HG03439 (cell line): ENCODE results near the gene APBA2.
"Not testable (repeated sequence)": the region's sequence is repeated elsewhere in the genome, so short reads cannot be mapped to it uniquely, and the experiment has no call there.

Source experiments
- ATAC-seq: cut with Tn5 transposase; IDR thresholded peaks from one replicate; pipeline ENCODE4 v1.9.1; 2021; ENCODE audit warnings: mild to moderate bottlenecking, moderate library complexity; ENCODE audit not compliant: unreplicated experiment

Gene APBA2

DNA sequence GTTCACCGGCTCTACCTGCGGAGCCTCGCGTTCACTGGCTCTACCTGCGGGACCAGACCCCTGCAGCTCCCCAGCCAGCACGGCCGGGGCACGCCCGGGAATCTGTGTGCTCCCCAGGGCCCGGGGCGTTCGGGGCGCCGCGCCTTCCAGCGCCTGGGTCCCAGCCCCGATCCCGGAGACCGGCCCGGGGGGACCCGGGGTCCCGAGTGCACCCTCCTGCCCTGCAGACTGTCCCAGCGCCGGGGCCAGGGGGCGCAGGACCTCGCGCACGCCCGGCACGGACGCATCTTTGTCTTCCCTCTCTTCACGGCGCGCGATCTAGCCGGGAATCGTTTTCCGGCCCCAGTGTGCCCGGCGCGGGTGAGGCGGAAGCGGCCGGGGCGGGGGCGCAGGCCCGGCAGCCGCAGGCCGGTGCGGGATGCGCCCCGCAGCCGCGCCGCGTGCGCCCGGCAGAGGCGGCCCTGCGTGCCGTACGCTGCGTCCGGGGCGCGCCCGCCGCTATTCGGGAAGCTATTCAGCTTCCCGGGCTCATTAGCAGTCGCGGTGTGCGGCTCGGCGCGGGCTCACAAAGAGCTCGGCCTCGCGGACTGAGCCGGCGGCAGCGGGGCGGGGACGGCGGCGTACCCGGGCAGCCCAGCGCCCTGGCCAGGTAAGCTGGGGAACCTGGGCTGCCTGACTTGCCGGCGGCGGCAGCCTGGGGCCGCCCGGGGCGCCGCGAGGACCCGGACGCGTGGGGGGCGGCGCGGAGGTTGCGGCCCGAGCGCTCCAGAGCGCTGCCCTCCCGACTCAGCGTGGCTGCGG is at the start of gene APBA2:
Gene APBA2 (plus strand): TSS at position 345 of the 801 bp plus-strand sequence. CDS start 167,911 bp downstream, outside the sequence.
- ATAC-seq = no peak

GRCh38 chr15:28840285-28840684 is 45.5 kb upstream of the APBA2 start:
- not testable (repeated sequence) for ATAC-seq

DNA sequence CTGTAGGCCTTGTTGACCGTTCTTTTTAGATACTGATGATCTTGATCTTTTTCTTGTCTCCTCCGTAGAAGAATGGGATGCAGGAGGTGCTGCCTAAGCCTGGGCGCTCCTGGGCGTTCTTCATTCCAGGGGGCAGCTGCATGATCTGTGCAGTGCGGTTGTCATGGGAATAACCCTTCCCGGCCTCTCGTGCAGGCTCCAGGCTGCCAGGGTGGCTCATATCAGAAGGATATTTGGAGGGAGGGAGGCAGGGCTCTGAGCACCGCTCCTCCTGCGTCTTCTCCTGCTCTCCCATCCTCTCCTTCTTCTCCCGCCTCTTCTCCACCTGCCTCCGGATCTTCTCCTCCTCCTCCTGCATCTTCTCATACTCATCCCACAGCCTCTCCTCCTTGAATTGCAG is 43.6 kb upstream of the APBA2 start:
- not testable (repeated sequence) for ATAC-seq

DNA sequence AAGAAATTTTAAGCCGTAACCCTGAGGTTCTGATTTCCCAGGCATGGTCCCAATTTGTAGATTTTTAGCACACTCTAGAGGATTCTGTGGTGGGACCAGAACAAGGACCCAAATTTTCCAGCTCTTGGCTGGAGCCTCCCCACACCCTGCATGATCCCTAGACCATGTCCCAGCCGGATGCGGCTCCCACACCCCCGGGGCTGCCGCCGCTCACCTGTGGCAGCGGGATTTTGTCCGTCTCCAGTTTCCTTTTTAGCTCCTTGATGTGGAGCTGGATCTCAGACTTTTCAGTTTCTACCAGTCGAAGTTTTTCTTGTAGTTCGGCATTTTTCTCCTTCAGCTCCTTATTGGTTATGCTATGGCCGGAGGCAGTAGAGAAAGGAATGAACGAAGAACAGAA is 42.3 kb upstream of the APBA2 start:
- not testable (repeated sequence) for ATAC-seq

GRCh38 chr15:28844147-28844546 is 41.6 kb upstream of the APBA2 start:
- not testable (repeated sequence) for ATAC-seq

DNA sequence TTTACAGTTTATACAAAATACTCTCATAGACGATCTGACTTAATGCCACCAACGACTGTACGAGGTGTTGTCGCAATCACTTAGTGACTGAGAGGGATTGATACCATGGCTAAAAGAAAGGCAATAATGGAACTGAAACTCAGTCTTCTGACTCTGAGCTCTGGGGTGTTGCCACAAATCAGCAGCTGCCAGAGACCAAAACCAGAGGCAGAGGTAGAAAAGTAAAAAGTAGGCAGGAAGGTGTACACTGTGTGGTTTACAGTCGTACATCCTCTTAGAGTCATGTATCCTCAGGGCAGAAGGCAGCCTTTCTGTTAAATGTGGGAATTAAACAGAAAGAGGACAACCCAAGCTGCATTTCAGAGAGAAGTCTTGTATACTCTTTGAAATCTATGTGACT is 38.5 kb upstream of the APBA2 start:
- not testable (repeated sequence) for ATAC-seq

DNA sequence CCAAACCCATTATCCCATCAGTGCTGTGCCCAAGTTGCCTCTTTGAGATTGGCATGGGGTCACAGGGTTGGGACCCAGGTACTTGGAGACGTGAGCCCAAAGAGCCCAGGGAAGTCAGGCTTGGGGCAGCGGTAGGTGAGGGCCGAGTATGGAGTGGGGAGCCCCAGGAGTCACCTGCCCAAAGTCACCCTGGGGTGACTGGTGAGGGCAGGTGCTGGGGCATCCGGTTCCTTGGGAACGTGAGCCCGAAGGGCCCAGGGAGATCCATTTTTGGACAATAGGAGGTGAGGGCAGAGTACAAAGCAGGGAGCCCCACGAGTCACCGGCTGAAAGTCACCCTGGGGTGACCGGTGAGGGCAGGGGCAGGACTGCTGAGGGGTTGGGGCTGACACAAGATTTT is 37.8 kb upstream of the APBA2 start:
- not testable (repeated sequence) for ATAC-seq

GRCh38 chr15:28848521-28848920 is 37.3 kb upstream of the APBA2 start, which contains the start of gene GOLGA6L7:
GOLGA6L7 (minus strand) TSS chr15:28848644; CDS start chr15:28848549, 95 bp downstream.
- not testable (repeated sequence) for ATAC-seq

GRCh38 chr15:28849271-28849670 is 36.5 kb upstream of the APBA2 start:
- ATAC-seq = not testable (repeated sequence)

- ATAC-seq = not testable (repeated sequence)
Observed at GRCh38 chr15:28849766-28850165, 36.0 kb upstream of the APBA2 start.

DNA sequence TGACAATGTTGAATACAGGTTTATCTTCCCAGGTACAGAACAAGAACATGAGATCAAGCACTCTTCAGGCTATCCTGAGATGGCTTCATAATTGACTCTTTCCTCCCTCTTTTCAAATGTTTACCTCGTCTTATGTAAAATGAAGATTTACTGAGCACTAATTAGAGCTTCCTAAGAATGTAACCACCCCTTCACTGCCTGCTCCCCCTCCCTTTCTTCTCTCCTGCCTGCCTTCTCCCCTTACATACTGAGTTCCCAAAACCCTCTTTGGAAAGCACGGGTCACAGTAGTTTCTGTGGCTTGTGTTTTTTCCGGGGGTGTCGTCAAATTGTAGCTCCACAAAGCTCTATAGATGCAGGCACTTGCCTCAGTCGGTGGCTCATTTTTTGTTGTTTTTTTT is 32.1 kb upstream of the APBA2 start:
- not testable (repeated sequence) for ATAC-seq

DNA sequence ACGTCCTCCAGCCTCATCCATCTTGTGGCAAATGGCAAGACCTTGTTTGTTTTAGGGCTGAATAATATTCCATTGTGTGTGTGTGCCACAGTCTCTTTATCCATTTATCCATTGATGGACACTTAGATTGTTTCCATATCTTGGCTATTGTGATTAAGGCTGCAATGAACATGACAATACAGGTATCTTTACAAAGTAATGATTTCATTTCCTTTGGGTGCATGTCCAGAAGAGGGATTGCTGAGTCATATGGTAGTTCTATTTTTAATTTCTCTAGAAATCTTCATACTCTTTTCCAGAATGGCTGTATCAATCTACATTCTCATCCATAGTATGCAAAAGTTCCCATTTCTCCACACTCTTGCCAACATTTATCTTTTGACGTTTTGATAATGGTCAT is 31.2 kb upstream of the APBA2 start:
- not testable (repeated sequence) for ATAC-seq

GRCh38 chr15:28861031-28861534 is 24.7 kb upstream of the APBA2 start:
- no peak for ATAC-seq

GRCh38 chr15:28861589-28862293 is 24.0 kb upstream of the APBA2 start:
- ATAC-seq = not testable (repeated sequence)

DNA sequence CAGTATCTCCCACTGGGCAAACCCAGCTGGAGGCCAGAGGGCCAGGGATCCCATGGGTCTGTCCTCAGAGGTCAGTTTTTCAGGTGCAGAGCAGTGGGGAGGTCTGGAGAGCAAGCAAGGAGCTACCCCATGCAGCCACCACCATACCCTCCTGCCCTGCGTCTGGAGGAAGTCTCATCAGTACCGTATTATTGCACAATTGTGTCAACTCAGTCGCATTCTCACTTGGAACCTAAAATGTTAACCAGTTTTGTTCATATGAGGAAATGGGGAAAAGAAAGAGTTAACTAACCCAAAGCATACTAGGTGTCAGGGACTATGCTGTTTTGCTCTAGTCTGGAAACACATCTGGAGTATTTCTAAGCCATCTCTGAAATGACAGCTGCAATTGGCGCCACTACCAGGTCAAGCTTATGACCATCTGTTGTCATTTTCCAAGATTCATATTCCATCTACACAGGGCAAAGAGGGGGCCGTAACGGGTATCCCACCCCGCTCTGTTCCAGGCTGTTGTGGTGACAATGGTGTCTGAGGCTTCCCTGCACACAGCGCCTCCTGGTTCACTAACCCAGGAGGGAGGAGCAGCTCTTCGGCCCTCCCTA is 16.9 kb upstream of the APBA2 start:
- ATAC-seq = no peak

DNA sequence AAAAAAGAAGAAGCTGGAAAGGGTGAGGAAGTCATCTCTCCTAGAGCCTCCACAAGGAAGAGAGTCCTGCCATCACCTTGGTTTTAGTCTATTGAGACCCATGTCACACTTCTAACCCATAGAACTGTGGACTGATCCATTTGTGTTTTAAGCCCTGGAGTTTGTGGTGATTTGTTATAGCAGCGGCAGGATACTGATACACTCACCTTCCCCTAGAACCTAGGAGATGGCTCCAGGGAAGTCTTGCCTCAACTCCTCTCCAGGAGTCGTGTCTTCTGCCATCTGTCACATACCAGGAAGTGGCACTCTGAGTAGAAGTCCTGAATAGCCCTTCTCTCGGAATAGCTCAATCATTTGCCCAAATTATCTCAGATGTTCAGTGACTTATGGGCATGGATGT is 14.6 kb upstream of the APBA2 start:
- ATAC-seq = no peak

DNA sequence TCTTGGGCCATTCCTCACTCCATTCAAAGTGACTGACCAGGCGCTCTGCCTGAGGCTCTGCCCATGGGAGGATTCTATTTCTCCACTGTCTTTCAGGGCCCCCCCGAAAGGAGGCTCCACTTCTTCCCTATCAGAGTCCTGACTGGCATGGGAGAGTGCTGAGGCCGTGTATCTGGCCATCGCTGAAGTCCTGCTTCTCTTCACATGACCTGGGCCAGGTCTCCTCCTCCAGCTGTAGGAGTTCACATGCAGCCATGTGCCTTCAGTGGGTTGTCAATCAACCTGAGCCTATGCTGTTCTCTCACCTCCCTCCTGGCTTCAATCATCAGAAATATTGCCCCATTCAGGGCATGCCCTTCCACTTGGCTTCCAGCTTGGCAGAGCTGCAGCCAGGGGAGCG is 12.8 kb upstream of the APBA2 start:
- no peak for ATAC-seq

DNA sequence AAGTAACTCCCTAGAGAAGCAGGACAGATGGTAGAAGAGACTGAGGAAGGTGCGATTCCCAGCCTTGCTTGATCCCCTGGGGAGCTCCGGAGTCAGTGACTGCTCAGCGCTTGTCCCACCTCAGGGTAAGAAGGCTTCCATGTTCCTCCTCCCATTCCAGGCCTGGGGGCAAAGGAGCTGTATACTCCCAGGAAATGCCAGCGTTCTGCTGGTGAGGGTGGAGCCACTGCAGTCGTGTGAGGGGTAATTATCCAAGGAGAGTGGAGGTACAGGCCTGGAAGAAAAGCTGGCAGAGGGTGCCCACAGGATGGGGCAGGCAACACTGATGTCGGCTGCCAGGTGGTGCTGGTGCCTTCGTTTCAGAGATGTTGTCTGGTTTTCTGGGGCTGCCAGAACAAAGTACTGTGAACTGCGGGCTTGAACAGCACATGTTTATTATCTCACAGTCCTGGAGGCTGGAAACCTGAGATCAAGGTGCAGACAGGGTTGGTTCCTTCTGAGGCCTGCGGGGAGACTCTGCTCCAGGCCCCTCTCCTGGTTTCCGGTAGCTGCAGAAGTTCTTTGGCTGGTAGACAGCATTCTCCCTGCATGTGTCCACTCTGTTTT is 12.1 kb upstream of the APBA2 start:
- no peak for ATAC-seq

GRCh38 chr15:28875461-28876000 is 10.2 kb upstream of the APBA2 start:
- no peak for ATAC-seq

DNA sequence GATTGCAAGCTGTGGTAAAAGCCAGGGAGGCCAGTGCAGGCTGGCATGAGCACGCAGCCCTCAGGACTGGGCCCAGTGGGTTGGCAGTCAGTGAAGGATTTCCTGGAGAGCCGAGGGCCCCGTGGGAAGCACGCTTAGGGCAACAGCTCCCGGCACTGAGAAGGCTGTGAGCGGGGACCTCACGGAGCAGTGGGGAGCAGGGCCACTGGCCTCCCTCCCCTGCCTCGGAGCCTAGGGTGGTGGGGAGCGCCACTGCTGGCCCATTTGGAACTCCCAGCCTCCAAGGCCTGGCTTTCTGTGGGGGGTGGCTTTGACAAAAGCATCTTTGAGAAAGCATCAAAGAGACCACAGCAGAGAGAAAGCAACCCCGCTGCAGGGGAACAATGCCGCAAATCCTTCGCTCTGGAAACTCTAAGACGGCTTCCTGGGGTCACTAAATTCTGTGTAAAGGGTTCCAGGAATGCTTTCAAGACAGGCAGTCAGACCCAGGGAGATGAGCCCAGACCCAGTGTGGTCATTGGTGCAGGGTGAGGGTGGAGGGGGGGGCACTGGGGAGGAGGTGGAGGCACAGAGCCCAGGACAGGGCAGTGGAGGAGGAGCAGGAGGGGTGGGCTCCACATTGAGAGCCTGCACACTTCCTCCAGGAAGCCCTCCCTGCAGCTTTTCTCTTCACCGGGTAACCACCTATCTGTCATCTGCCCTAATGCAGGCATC is 9.5 kb upstream of the APBA2 start:
- ATAC-seq = no peak
